ENCODE results near the gene BCL7C. TPM values are rescaled to one million over a fixed set of nuclear protein-coding genes. Genes with fewer than 3 reads are reported as not detected.

Gene BCL7C
- total RNA-seq, 1 donor from 2014 or later, result 35.0 TPM

- no peaks in the 10 kb centered on the region for H3K9me3 Mint-ChIP-seq
- H3K27ac Mint-ChIP-seq, result peak overlapping the region; percentile 82
- TF ChIP-seq CTCF (conservative IDR thresholded peaks at IDR 0.05), result no peak
- no peaks in the 10 kb centered on the region for H3K27me3 Mint-ChIP-seq
- peak overlapping the region; percentile 86 for H3K4me3 Mint-ChIP-seq
- no peaks in the 10 kb centered on the region for H3K36me3 Mint-ChIP-seq
- H3K4me1 Mint-ChIP-seq (ENCODE audit: unreplicated experiment), result peaks cover 20% of the 10 kb centered on the region
- no peak for DNase-seq (ENCODE audit: extremely low spot score, unreplicated experiment)
Measured at GRCh38 chr16:30924913-30925631, 31.2 kb upstream of the BCL7C start.

GRCh38 chr16:30924076-30924912 lies 30.4 kb upstream of the BCL7C start:
- TF ChIP-seq CTCF (conservative IDR thresholded peaks at IDR 0.05), result no peak
- peak overlapping the region; percentile 82 for H3K27ac Mint-ChIP-seq
- no peak for DNase-seq (ENCODE audit: extremely low spot score, unreplicated experiment)

GRCh38 chr16:30923554-30924075 lies 29.7 kb upstream of the BCL7C start, which contains the start of gene FBXL19:
TSS of gene FBXL19 (plus strand) at chr16:30923572. CDS start at chr16:30925755, 2,183 bp downstream.
- no peak for DNase-seq (ENCODE audit: extremely low spot score, unreplicated experiment)
- H3K36me3 Mint-ChIP-seq, result no peaks in the 10 kb centered on the region
- peak within 1 kb of the TSS; percentile 100 for H3K27ac Mint-ChIP-seq
- no peaks in the 10 kb centered on the region for H3K27me3 Mint-ChIP-seq
- H3K9me3 Mint-ChIP-seq, result no peaks in the 10 kb centered on the region
- peak within 1 kb of the TSS; percentile 100 for H3K4me3 Mint-ChIP-seq
- TF ChIP-seq CTCF (conservative IDR thresholded peaks at IDR 0.05), result no peak
- H3K4me1 Mint-ChIP-seq (ENCODE audit: unreplicated experiment), result peaks cover 20% of the 10 kb centered on the region

More at GRCh38 chr16:30924076-30924912, 30.4 kb upstream of the BCL7C start:
- H3K4me1 Mint-ChIP-seq (ENCODE audit: unreplicated experiment), result peaks cover 20% of the 10 kb centered on the region
- no peaks in the 10 kb centered on the region for H3K27me3 Mint-ChIP-seq
- peak overlapping the region; percentile 86 for H3K4me3 Mint-ChIP-seq
- H3K36me3 Mint-ChIP-seq, result no peaks in the 10 kb centered on the region
- H3K9me3 Mint-ChIP-seq, result no peaks in the 10 kb centered on the region

GRCh38 chr16:30922960-30923535 lies 29.2 kb upstream of the BCL7C start:
- Mint-ChIP-seq H3K27ac (peak overlapping the region; percentile 100), H3K4me3 (peak overlapping the region; percentile 100), H3K4me1 (ENCODE audit: unreplicated experiment) (peaks cover 20% of the 10 kb centered on the region), H3K36me3 (no peaks in the 10 kb centered on the region), H3K9me3 (no peaks in the 10 kb centered on the region), H3K27me3 (no peaks in the 10 kb centered on the region)
- DNase-seq (ENCODE audit: extremely low spot score, unreplicated experiment), result peak; percentile 97
- TF ChIP-seq CTCF (conservative IDR thresholded peaks at IDR 0.05), result no peak

GRCh38 chr16:30922420-30922959 lies 28.6 kb upstream of the BCL7C start:
- Mint-ChIP-seq H3K4me1 (ENCODE audit: unreplicated experiment) (peaks cover 20% of the 10 kb centered on the region), H3K27me3 (no peaks in the 10 kb centered on the region), H3K4me3 (peak overlapping the region; percentile 100), H3K36me3 (no peaks in the 10 kb centered on the region), H3K9me3 (no peaks in the 10 kb centered on the region), H3K27ac (peak overlapping the region; percentile 100)
- DNase-seq (ENCODE audit: extremely low spot score, unreplicated experiment), result peak; percentile 100
- no peak for TF ChIP-seq CTCF (conservative IDR thresholded peaks at IDR 0.05)
